ENCODE measurements around the gene HAGHL.
A peak's percentile ranks its signal among the peaks of the same experiment; 100 is the strongest.

Gene HAGHL

GRCh38 chr16:680625-680945 is 46.3 kb upstream of the HAGHL start:
- DNase-seq (ENCODE audit: low read depth in 2 of 2): no peak
- TF ChIP-seq, protein P1, sequence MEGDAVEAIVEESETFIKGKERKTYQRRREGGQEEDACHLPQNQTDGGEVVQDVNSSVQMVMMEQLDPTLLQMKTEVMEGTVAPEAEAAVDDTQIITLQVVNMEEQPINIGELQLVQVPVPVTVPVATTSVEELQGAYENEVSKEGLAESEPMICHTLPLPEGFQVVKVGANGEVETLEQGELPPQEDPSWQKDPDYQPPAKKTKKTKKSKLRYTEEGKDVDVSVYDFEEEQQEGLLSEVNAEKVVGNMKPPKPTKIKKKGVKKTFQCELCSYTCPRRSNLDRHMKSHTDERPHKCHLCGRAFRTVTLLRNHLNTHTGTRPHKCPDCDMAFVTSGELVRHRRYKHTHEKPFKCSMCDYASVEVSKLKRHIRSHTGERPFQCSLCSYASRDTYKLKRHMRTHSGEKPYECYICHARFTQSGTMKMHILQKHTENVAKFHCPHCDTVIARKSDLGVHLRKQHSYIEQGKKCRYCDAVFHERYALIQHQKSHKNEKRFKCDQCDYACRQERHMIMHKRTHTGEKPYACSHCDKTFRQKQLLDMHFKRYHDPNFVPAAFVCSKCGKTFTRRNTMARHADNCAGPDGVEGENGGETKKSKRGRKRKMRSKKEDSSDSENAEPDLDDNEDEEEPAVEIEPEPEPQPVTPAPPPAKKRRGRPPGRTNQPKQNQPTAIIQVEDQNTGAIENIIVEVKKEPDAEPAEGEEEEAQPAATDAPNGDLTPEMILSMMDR (IDR thresholded peaks at IDR 0.05; ENCODE audit: low read depth, low read length): no peak
- H3K4me3 ChIP-seq (replicated peaks in 1 of 2; ENCODE audit: low read depth in 2 of 2, low read length in 2 of 2): peak overlapping the region; percentile 75 to 80

DNA sequence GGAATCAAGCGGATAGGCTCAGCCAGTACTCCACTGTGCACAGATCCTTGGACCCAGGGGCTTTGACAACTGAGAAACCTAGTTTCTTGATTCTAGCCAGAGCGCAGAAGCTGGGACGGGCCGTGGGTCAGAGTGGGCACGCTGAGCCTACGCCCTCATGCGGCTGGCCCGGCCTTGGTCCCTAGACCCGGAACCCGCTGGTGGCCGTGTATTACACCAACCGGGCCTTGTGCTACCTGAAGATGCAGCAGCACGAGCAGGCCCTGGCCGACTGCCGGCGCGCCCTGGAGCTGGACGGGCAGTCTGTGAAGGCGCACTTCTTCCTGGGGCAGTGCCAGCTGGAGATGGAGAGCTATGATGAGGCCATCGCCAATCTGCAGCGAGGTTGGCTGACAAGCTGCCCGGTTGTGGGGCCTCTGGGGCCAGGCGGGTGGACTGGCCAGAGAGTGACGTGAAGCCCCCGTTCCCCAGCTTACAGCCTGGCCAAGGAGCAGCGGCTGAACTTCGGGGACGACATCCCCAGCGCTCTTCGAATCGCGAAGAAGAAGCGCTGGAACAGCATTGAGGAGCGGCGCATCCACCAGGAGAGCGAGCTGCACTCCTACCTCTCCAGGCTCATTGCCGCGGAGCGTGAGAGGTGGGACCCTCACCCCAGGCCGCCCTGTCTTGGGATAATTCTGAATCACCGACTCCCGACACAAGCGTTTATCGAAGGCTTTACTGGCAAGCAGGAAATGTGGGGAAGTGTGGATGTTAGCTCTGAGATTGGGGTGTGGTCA is 45.8 kb upstream of the HAGHL start:
- peak; percentile 58 to 63 for DNase-seq (ENCODE audit: low read depth in 2 of 2)
- TF ChIP-seq, protein P1 (IDR thresholded peaks at IDR 0.05; ENCODE audit: low read depth, low read length): no peak
- peak overlapping the region; percentile 75 to 80 for H3K4me3 ChIP-seq (replicated peaks in 1 of 2; ENCODE audit: low read depth in 2 of 2, low read length in 2 of 2)

GRCh38 chr16:681746-682427 is 45.0 kb upstream of the HAGHL start:
- H3K4me3 ChIP-seq (replicated peaks in 1 of 2; ENCODE audit: low read depth in 2 of 2, low read length in 2 of 2): peak overlapping the region; percentile 75 to 80
- peak; percentile 31 to 46 for DNase-seq (ENCODE audit: low read depth in 2 of 2)
- TF ChIP-seq, protein P1 (IDR thresholded peaks at IDR 0.05; ENCODE audit: low read depth, low read length): no peak

GRCh38 chr16:682493-683395 is 44.2 kb upstream of the HAGHL start:
- TF ChIP-seq, protein P1 (IDR thresholded peaks at IDR 0.05; ENCODE audit: low read depth, low read length): no peak
- no peak for DNase-seq (ENCODE audit: low read depth in 2 of 2)
- H3K4me3 ChIP-seq (replicated peaks in 1 of 2; ENCODE audit: low read depth in 2 of 2, low read length in 2 of 2): peak overlapping the region; percentile 62 to 70

DNA sequence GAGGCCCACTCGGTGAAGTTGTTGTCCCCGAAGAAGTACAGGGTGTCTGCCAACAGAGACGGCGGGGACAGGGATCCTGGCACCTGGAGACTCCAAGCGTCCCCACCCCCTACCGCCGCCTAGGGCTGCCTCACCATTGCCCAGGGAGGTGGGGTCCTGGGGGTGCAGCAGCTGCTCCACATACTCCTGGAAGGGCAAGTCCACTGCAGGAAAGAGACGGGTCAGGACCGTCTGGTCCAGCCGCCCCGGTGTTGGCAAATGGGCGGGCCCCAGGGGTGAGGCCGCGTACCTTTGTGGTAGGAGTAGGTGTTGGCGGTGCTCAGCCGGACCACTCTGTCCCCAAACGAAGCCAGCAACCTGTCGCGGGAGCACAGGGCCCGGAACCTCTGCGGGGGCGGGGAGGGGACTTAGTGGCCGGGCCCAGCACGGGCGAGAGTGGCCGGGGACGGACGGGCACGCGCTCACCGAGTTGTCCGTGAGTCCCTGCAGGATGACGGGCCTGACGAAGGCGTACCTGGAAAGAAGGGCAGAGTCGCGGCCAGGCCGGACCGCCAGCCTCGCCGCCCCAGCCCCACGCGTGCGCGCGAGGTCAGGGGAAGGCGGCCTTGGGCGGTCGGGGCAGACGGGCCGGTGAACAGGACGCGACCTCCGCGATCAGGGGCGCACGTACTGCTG is 43.4 kb upstream of the HAGHL start:
- no peak for DNase-seq (ENCODE audit: low read depth in 2 of 2)
- TF ChIP-seq, protein P1 (IDR thresholded peaks at IDR 0.05; ENCODE audit: low read depth, low read length): no peak
- peak overlapping the region; percentile 62 to 70 for H3K4me3 ChIP-seq (replicated peaks in 1 of 2; ENCODE audit: low read depth in 2 of 2, low read length in 2 of 2)

Data from cardiac fibroblast (primary cell).